K562 (cell line): ENCODE results near the gene MAP3K14.

ENCODE experiments used
- EGR1 ChIP-seq: fragments of 450-650 bp; conservative IDR thresholded peaks from 2 replicates; pipeline ENCODE4 v1.6.1; 2017; ENCODE audit warnings: mild to moderate bottlenecking
- HDGF ChIP-seq: fragments of 450-650 bp; IDR thresholded peaks from 2 replicates; pipeline ENCODE4 v1.6.1; 2016
- HNRNPH1 ChIP-seq: fragments of 200-400 bp; formaldehyde crosslinking; optimal IDR thresholded peaks from 2 replicates; pipeline ENCODE3; 2017; ENCODE audit warnings: low read depth, mild to moderate bottlenecking, low read length, moderate library complexity
- JUN ChIP-seq, 2 experiments: sonication (generic) in 1 of 2; formaldehyde crosslinking in 1 of 2; IDR thresholded peaks; 2 replicates each; pipeline versions ENCODE4 v1.6.1 to v1.8.0; 2012 to 2022; ENCODE audit warnings: borderline replicate concordance in 2 of 2, mild to moderate bottlenecking in 2 of 2, improper control_type of control experiment in 1 of 2, low read depth in 1 of 2, low read length in 1 of 2, missing genetic modification reagents in 1 of 2
- RNF219 ChIP-seq: fragments of 250-450 bp; sonication (Bioruptor Pico); IDR thresholded peaks from 2 replicates; pipeline ENCODE4 v1.5.0; 2022; ENCODE audit warnings: mild to moderate bottlenecking
- SREBF2 ChIP-seq: sonication (generic); formaldehyde crosslinking; IDR thresholded peaks from 2 replicates; pipeline ENCODE4 v1.4.0; 2020; ENCODE audit warnings: mild to moderate bottlenecking, missing genetic modification reagents
- TF ChIP-seq, protein P1 (sequence below), 3 experiments: IDR thresholded peaks in 2 of 3; conservative IDR thresholded peaks in 1 of 3; 2 replicates each; pipeline ENCODE4 v1.5.1; 2011 to 2012; ENCODE audit warnings: low read length in 3 of 3, mild to moderate bottlenecking in 3 of 3, control low read depth in 2 of 3, improper control_type of control experiment in 1 of 3, inconsistent platforms in 1 of 3, low read depth in 1 of 3, mixed read lengths in 1 of 3, moderate library complexity in 1 of 3; ENCODE audit not compliant: insufficient read depth in 2 of 3

- TF ChIP-seq EGR1, result no peak
- no peak for TF ChIP-seq RNF219 (CRISPR knock-in tag)
- TF ChIP-seq, protein P1, sequence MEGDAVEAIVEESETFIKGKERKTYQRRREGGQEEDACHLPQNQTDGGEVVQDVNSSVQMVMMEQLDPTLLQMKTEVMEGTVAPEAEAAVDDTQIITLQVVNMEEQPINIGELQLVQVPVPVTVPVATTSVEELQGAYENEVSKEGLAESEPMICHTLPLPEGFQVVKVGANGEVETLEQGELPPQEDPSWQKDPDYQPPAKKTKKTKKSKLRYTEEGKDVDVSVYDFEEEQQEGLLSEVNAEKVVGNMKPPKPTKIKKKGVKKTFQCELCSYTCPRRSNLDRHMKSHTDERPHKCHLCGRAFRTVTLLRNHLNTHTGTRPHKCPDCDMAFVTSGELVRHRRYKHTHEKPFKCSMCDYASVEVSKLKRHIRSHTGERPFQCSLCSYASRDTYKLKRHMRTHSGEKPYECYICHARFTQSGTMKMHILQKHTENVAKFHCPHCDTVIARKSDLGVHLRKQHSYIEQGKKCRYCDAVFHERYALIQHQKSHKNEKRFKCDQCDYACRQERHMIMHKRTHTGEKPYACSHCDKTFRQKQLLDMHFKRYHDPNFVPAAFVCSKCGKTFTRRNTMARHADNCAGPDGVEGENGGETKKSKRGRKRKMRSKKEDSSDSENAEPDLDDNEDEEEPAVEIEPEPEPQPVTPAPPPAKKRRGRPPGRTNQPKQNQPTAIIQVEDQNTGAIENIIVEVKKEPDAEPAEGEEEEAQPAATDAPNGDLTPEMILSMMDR (IDR thresholded peaks at IDR 0.05 in 2 of 3, conservative IDR thresholded peaks at IDR 0.05 in 1 of 3; ENCODE audit: insufficient read depth in 2 of 3, low read depth in 1 of 3, low read length in 3 of 3), result no peak
- no peak for TF ChIP-seq HDGF
- no peak for TF ChIP-seq SREBF2 (CRISPR knock-in tag)
- no peak for TF ChIP-seq JUN (IDR thresholded peaks at IDR 0.05; ENCODE audit: borderline replicate concordance, low read depth, low read length)
- TF ChIP-seq JUN (CRISPR knock-in tag; IDR thresholded peaks at IDR 0.05; ENCODE audit: borderline replicate concordance), result no peak
- no peak for TF ChIP-seq HNRNPH1
Observed at GRCh38 chr17:45269912-45270311, 46.9 kb downstream of the MAP3K14 start.
